22Rv1 (cell line): ENCODE results near the gene SH3BGRL2.
"Not testable (repeated sequence)": the region's sequence is repeated elsewhere in the genome, so short reads cannot be mapped to it uniquely, and the experiment has no call there.

ENCODE experiments used
- H3K27ac ChIP-seq: fragments of 450-650 bp; 2 replicates; pipeline ENCODE4 v1.5.1; 2017
- ZFX ChIP-seq: fragments of 450-650 bp; IDR thresholded peaks from 2 replicates; pipeline ENCODE4 v1.6.1; 2017; ENCODE audit warnings: antibody characterized with exemption, borderline replicate concordance
- TF ChIP-seq, protein P1 (sequence below): fragments of 450-650 bp; IDR thresholded peaks from 2 replicates; pipeline ENCODE4 v1.5.1; 2017; ENCODE audit warnings: mild to moderate bottlenecking

Gene SH3BGRL2

GRCh38 chr6:79742030-79742429, 110.9 kb downstream of the SH3BGRL2 start:
- TF ChIP-seq, protein P1, sequence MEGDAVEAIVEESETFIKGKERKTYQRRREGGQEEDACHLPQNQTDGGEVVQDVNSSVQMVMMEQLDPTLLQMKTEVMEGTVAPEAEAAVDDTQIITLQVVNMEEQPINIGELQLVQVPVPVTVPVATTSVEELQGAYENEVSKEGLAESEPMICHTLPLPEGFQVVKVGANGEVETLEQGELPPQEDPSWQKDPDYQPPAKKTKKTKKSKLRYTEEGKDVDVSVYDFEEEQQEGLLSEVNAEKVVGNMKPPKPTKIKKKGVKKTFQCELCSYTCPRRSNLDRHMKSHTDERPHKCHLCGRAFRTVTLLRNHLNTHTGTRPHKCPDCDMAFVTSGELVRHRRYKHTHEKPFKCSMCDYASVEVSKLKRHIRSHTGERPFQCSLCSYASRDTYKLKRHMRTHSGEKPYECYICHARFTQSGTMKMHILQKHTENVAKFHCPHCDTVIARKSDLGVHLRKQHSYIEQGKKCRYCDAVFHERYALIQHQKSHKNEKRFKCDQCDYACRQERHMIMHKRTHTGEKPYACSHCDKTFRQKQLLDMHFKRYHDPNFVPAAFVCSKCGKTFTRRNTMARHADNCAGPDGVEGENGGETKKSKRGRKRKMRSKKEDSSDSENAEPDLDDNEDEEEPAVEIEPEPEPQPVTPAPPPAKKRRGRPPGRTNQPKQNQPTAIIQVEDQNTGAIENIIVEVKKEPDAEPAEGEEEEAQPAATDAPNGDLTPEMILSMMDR = no peak
- no peak for TF ChIP-seq ZFX
- H3K27ac ChIP-seq = no peak overlapping the region

DNA sequence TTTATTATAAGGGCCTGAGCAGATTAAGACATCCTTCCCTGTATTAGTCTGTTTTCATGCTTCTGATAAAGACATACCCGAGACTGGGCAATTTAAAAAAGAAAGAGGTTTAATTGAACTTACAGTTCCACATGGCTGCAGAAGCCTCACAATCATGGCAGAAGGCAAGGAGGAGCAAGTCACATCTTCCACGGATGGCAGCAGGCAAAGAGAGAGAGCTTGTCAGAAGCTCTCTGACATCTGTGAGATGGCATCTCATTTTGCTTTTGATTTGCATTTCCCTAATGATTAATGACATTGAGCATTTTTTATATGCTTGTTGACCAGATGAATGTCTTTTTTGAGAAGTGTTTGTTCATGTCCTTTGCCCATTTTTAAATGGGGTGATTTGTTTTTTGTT, 114.2 kb downstream of the SH3BGRL2 start:
- H3K27ac ChIP-seq = not testable (repeated sequence)

DNA sequence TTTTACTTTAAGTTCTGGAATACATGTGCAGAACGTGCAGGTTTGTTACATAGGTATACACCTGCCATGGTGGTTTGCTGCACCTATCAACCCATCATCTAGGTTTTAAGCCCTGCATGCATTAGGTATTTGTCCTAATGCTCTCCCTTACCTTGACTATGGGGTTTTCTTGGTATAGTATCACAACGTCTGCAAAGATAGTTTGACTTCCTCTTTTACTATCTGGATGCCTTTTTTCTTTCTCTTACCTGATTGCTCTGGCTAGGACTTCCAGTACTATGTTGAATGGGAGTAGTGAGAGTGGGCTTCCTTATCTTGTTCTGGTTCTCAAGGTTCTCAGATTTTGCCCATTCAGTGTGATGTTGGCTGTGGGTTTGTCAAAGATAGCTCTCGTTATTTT, 115.2 kb downstream of the SH3BGRL2 start:
- not testable (repeated sequence) for H3K27ac ChIP-seq

DNA sequence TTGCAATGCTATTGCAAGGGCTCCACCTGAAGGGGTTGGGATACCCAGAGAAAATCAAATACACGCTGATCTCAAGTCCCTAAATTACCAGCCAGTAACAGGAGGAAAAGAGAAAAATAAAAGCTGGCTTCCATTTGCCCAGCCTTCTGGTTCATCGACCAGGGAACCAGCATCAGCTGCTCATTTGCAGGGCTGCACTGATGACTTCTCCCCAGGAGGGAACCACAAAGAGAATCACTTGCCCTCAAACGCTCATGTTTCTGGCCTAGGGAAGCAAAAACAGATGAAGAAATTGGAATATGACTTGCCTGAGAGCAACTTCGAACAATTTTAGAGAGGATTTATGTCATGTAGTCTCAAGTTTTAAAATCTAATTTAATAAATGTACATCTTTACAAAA, 119.7 kb downstream of the SH3BGRL2 start:
- H3K27ac ChIP-seq = no peak overlapping the region
- TF ChIP-seq ZFX = no peak
- TF ChIP-seq, protein P1 = no peak
